LNCaP clone FGC (cell line): ENCODE data around the gene RGL3.

Experiments used
- DNase-seq: peaks from one replicate; pipeline ENCODE4 v3.0.0-alpha.2; 2011; ENCODE audit warnings: low read depth
- H3K4me3 ChIP-seq: 2 replicates; pipeline ENCODE4 v1.5.1; 2011; ENCODE audit warnings: mild to moderate bottlenecking, low read depth, low read length, control low read depth
- CTCF ChIP-seq: IDR thresholded peaks from 2 replicates; pipeline ENCODE4 v1.5.1; 2012; ENCODE audit warnings: mild to moderate bottlenecking; ENCODE audit not compliant: control insufficient read depth, insufficient read depth; ENCODE audit errors: extremely low read depth

The RGL3 gene

GRCh38 chr19:11367528-11367927 lies 51.6 kb downstream of the RGL3 start:
- H3K4me3 ChIP-seq: no peak overlapping the region
- no peak for TF ChIP-seq CTCF
- DNase-seq: no peak

- no peak for DNase-seq
- H3K4me3 ChIP-seq: no peak overlapping the region
- no peak for TF ChIP-seq CTCF
Observed at GRCh38 chr19:11365557-11366117, 53.5 kb downstream of the RGL3 start.

- H3K4me3 ChIP-seq: no peak overlapping the region
- no peak for TF ChIP-seq CTCF
- DNase-seq: no peak
Observed at GRCh38 chr19:11364935-11365334, 54.2 kb downstream of the RGL3 start.

- no peak overlapping the region for H3K4me3 ChIP-seq
- DNase-seq: no peak
- TF ChIP-seq CTCF: no peak
Observed at GRCh38 chr19:11364296-11364904, 54.7 kb downstream of the RGL3 start.

- DNase-seq: no peak
- no peak for TF ChIP-seq CTCF
- no peak overlapping the region for H3K4me3 ChIP-seq
Observed at GRCh38 chr19:11363881-11364280, 55.2 kb downstream of the RGL3 start.

GRCh38 chr19:11361771-11362731 lies 57.1 kb downstream of the RGL3 start:
- TF ChIP-seq CTCF: no peak
- H3K4me3 ChIP-seq: no peak overlapping the region
- no peak for DNase-seq
